ENCODE data around the gene RHBDD1.

GRCh38 chr2:226893216-226893615 is 57.4 kb downstream of the RHBDD1 start:
- TF ChIP-seq CTCF (IDR thresholded peaks at IDR 0.05) (no peak), POLR2A (IDR thresholded peaks at IDR 0.05) (no peak), EP300 (IDR thresholded peaks at IDR 0.05) (no peak)
